GM23338 (cell line): ENCODE data around the gene AGPAT4. TPM values are rescaled to one million over a fixed set of nuclear protein-coding genes. Genes with fewer than 3 reads are reported as not detected.

Experiments used
- ATAC-seq: fragments of 200-7000 bp; cut with Tn5 transposase; 3 replicates; pipeline ENCODE4 v1.9.1; 2020
- DNase-seq: peaks from one replicate; pipeline ENCODE4 v3.0.0-alpha.2; 2015; ENCODE audit warnings: low spot score
- H2AFZ ChIP-seq: fragments of 200-600 bp; sonication (generic); 2 replicates; pipeline ENCODE4 v1.8.0; 2016; ENCODE audit warnings: antibody characterized with exemption, mild to moderate bottlenecking, moderate library complexity
- H3F3A ChIP-seq: fragments of 200-600 bp; sonication (generic); replicated peaks from 2 replicates; pipeline ENCODE4 v1.8.0; 2017; ENCODE audit warnings: antibody characterized with exemption, mixed run types, low read depth
- H3K27ac ChIP-seq: fragments of 200-600 bp; sonication (generic); 2 replicates; pipeline ENCODE4 v1.6.1; 2016; ENCODE audit warnings: low read depth
- H3K27me3 ChIP-seq: fragments of 200-600 bp; sonication (generic); 2 replicates; pipeline ENCODE4 v1.8.0; 2016; ENCODE audit warnings: mild to moderate bottlenecking, mixed run types, moderate library complexity; ENCODE audit not compliant: insufficient read depth
- H3K36me3 ChIP-seq: fragments of 200-600 bp; sonication (generic); 2 replicates; pipeline ENCODE4 v1.8.0; 2016; ENCODE audit warnings: mild to moderate bottlenecking; ENCODE audit not compliant: insufficient read depth
- H3K4me1 ChIP-seq: fragments of 200-600 bp; sonication (generic); 2 replicates; pipeline ENCODE4 v1.8.0; 2016; ENCODE audit warnings: mild to moderate bottlenecking, moderate library complexity; ENCODE audit not compliant: insufficient read depth
- H3K4me2 ChIP-seq: fragments of 200-600 bp; sonication (generic); 2 replicates; pipeline ENCODE4 v1.7.1; 2017; ENCODE audit warnings: mixed run types
- H3K4me3 ChIP-seq: fragments of 200-600 bp; sonication (generic); 2 replicates; pipeline ENCODE4 v1.6.1; 2016; ENCODE audit warnings: mixed run types
- H3K79me2 ChIP-seq: fragments of 200-600 bp; sonication (generic); replicated peaks from 2 replicates; pipeline ENCODE4 v1.8.0; 2017; ENCODE audit warnings: mild to moderate bottlenecking; ENCODE audit not compliant: insufficient read depth
- H3K9me2 ChIP-seq: fragments of 200-600 bp; sonication (generic); 2 replicates; pipeline ENCODE4 v1.8.0; 2017; ENCODE audit not compliant: insufficient read depth
- H4K20me1 ChIP-seq: fragments of 200-600 bp; sonication (generic); replicated peaks from 2 replicates; pipeline ENCODE4 v1.8.0; 2017; ENCODE audit warnings: mild to moderate bottlenecking; ENCODE audit not compliant: insufficient read depth
- H3K27ac Mint-ChIP-seq: 2 replicates; pipeline ENCODE4 v1.8.0; 2020; ENCODE audit warnings: inconsistent platforms, mild to moderate bottlenecking, moderate library complexity, mixed read lengths
- H3K27me3 Mint-ChIP-seq: 3 replicates; pipeline ENCODE4 v1.8.0; 2022; ENCODE audit warnings: low read depth, mild to moderate bottlenecking, moderate library complexity, mixed read lengths, inconsistent platforms; ENCODE audit not compliant: insufficient read depth, poor library complexity
- H3K36me3 Mint-ChIP-seq: 3 replicates; pipeline ENCODE4 v1.8.0; 2021; ENCODE audit warnings: low read depth, mild to moderate bottlenecking, inconsistent platforms, moderate library complexity, mixed read lengths
- H3K4me1 Mint-ChIP-seq: 3 replicates; pipeline ENCODE4 v1.8.0; 2020; ENCODE audit warnings: mild to moderate bottlenecking, inconsistent platforms, mixed read lengths
- H3K4me3 Mint-ChIP-seq: 3 replicates; pipeline ENCODE4 v1.8.0; 2021; ENCODE audit warnings: moderate library complexity, mild to moderate bottlenecking, inconsistent platforms, mixed read lengths
- H3K9me3 Mint-ChIP-seq: 3 replicates; pipeline ENCODE4 v1.8.0; 2020; ENCODE audit warnings: moderate library complexity, mild to moderate bottlenecking, inconsistent platforms, mixed read lengths
- CREB1 ChIP-seq: fragments of 250-450 bp; sonication (Bioruptor Pico); IDR thresholded peaks from 2 replicates; pipeline ENCODE4 v1.5.0; 2020; ENCODE audit warnings: low read depth, mild to moderate bottlenecking, moderate library complexity
- EZH2phosphoT487 ChIP-seq: fragments of 200-600 bp; sonication (generic); IDR thresholded peaks from one replicate; pipeline ENCODE4 v1.8.1; 2018; ENCODE audit warnings: antibody characterized with exemption; ENCODE audit not compliant: unreplicated experiment
- STAT1 ChIP-seq: IDR thresholded peaks from one replicate; pipeline ENCODE4 v1.6.1; 2016; ENCODE audit warnings: antibody characterized with exemption; ENCODE audit not compliant: unreplicated experiment
- ZNF331 ChIP-seq: fragments of 250-450 bp; sonication (Bioruptor Pico); IDR thresholded peaks from 2 replicates; pipeline ENCODE4 v1.5.0; 2020; ENCODE audit warnings: low read depth, mild to moderate bottlenecking, moderate library complexity
- polyA plus RNA-seq: library from polyadenylated mRNA; unstranded; fragments of >200 nt; fragmentation: Nextera tagmentation; extraction: Ambion mirVana; gene quantifications from 2 replicates; pipeline ENCODE4 v1.2.1, GENCODE V29; 2016
- total RNA-seq: library from RNA; depleted of rRNA; stranded (reverse); fragments of >200 nt; shearing (Covaris generic); gene quantifications from 2 replicates; pipeline ENCODE4 v1.2.3, GENCODE V29; 2014
- TF ChIP-seq, protein P1 (sequence below): IDR thresholded peaks from one replicate; pipeline ENCODE4 v1.6.1; 2018; ENCODE audit warnings: antibody characterized with exemption; ENCODE audit not compliant: unreplicated experiment
- TF ChIP-seq, protein P2 (sequence below): fragments of 250-450 bp; sonication (Bioruptor Pico); IDR thresholded peaks from 2 replicates; pipeline ENCODE4 v1.5.0; 2020; ENCODE audit warnings: mild to moderate bottlenecking, moderate library complexity

The AGPAT4 gene
- total and polyA plus RNA-seq, 2 experiments from 2014 or later = 8.9 to 19.3 TPM

DNA sequence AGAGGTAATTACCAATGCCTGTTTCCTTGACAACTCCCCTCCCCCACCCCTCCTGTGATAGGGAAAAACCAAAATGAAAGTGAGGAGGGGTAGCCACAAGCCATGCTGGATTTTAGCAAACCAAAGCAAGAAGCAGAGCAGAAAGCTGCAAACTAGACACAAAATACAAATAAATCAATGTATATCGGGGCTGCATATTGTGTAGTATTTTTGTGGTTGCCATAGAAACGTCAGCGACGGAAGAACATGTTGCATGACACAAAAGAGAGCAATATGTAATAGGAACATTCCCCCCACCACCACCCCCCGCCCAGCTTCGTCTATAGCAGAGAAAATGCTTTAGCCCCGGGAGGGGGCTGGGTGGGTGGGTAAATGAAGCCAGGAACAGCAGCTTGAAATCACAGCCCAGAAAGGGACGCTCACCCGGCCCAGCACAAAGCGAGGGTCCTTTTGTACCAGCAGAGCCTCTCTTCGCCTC, 548 bp downstream of the AGPAT4 start:
- Histone ChIP-seq H4K20me1 (peaks cover 11% of the 10 kb centered on the region), H3K9me2 (no peaks in the 10 kb centered on the region), H3K4me2 (peak overlapping the region; percentile 77), H3F3A (no peaks in the 10 kb centered on the region), H3K4me3 (peak overlapping the region; percentile 58), H3K27ac (peak overlapping the region; percentile 92), H2AFZ (no peak overlapping the region), H3K36me3 (no peaks in the 10 kb centered on the region), H3K4me1 (peaks cover 31% of the 10 kb centered on the region), H3K79me2 (peaks cover 50% of the 10 kb centered on the region), H3K27me3 (no peaks in the 10 kb centered on the region)
- Mint-ChIP-seq H3K4me3 (peak overlapping the region; percentile 86), H3K9me3 (no peaks in the 10 kb centered on the region), H3K27ac (peak overlapping the region; percentile 96), H3K4me1 (peaks cover 39% of the 10 kb centered on the region), H3K27me3 (no peaks in the 10 kb centered on the region), H3K36me3 (peaks cover 11% of the 10 kb centered on the region)
- TF ChIP-seq CREB1 (peak; percentile 22), STAT1 (no peak), ZNF331 (CRISPR knock-in tag) (no peak)
- DNase-seq (peak; percentile 86), ATAC-seq (peak; percentile 41)

GRCh38 chr6:161272635-161273273, 1.1 kb downstream of the AGPAT4 start:
- peak overlapping the region; percentile 86 for H3K4me3 Mint-ChIP-seq
- Histone ChIP-seq H3K36me3 (no peaks in the 10 kb centered on the region), H4K20me1 (peaks cover 15% of the 10 kb centered on the region), H3K27ac (peak overlapping the region; percentile 92), H2AFZ (no peak overlapping the region), H3K4me1 (peaks cover 31% of the 10 kb centered on the region), H3K9me2 (no peaks in the 10 kb centered on the region), H3K79me2 (peaks cover 55% of the 10 kb centered on the region), H3K27me3 (no peaks in the 10 kb centered on the region), H3K4me2 (peak overlapping the region; percentile 77), H3K4me3 (peak overlapping the region; percentile 58), H3F3A (no peaks in the 10 kb centered on the region)
- no peaks in the 10 kb centered on the region for H3K27me3 Mint-ChIP-seq
- H3K9me3 Mint-ChIP-seq = no peaks in the 10 kb centered on the region
- peak; percentile 45 for DNase-seq
- no peak for ATAC-seq
- no peak for TF ChIP-seq EZH2phosphoT487
- TF ChIP-seq, protein P1, sequence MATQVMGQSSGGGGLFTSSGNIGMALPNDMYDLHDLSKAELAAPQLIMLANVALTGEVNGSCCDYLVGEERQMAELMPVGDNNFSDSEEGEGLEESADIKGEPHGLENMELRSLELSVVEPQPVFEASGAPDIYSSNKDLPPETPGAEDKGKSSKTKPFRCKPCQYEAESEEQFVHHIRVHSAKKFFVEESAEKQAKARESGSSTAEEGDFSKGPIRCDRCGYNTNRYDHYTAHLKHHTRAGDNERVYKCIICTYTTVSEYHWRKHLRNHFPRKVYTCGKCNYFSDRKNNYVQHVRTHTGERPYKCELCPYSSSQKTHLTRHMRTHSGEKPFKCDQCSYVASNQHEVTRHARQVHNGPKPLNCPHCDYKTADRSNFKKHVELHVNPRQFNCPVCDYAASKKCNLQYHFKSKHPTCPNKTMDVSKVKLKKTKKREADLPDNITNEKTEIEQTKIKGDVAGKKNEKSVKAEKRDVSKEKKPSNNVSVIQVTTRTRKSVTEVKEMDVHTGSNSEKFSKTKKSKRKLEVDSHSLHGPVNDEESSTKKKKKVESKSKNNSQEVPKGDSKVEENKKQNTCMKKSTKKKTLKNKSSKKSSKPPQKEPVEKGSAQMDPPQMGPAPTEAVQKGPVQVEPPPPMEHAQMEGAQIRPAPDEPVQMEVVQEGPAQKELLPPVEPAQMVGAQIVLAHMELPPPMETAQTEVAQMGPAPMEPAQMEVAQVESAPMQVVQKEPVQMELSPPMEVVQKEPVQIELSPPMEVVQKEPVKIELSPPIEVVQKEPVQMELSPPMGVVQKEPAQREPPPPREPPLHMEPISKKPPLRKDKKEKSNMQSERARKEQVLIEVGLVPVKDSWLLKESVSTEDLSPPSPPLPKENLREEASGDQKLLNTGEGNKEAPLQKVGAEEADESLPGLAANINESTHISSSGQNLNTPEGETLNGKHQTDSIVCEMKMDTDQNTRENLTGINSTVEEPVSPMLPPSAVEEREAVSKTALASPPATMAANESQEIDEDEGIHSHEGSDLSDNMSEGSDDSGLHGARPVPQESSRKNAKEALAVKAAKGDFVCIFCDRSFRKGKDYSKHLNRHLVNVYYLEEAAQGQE = no peak
- TF ChIP-seq, protein P2, sequence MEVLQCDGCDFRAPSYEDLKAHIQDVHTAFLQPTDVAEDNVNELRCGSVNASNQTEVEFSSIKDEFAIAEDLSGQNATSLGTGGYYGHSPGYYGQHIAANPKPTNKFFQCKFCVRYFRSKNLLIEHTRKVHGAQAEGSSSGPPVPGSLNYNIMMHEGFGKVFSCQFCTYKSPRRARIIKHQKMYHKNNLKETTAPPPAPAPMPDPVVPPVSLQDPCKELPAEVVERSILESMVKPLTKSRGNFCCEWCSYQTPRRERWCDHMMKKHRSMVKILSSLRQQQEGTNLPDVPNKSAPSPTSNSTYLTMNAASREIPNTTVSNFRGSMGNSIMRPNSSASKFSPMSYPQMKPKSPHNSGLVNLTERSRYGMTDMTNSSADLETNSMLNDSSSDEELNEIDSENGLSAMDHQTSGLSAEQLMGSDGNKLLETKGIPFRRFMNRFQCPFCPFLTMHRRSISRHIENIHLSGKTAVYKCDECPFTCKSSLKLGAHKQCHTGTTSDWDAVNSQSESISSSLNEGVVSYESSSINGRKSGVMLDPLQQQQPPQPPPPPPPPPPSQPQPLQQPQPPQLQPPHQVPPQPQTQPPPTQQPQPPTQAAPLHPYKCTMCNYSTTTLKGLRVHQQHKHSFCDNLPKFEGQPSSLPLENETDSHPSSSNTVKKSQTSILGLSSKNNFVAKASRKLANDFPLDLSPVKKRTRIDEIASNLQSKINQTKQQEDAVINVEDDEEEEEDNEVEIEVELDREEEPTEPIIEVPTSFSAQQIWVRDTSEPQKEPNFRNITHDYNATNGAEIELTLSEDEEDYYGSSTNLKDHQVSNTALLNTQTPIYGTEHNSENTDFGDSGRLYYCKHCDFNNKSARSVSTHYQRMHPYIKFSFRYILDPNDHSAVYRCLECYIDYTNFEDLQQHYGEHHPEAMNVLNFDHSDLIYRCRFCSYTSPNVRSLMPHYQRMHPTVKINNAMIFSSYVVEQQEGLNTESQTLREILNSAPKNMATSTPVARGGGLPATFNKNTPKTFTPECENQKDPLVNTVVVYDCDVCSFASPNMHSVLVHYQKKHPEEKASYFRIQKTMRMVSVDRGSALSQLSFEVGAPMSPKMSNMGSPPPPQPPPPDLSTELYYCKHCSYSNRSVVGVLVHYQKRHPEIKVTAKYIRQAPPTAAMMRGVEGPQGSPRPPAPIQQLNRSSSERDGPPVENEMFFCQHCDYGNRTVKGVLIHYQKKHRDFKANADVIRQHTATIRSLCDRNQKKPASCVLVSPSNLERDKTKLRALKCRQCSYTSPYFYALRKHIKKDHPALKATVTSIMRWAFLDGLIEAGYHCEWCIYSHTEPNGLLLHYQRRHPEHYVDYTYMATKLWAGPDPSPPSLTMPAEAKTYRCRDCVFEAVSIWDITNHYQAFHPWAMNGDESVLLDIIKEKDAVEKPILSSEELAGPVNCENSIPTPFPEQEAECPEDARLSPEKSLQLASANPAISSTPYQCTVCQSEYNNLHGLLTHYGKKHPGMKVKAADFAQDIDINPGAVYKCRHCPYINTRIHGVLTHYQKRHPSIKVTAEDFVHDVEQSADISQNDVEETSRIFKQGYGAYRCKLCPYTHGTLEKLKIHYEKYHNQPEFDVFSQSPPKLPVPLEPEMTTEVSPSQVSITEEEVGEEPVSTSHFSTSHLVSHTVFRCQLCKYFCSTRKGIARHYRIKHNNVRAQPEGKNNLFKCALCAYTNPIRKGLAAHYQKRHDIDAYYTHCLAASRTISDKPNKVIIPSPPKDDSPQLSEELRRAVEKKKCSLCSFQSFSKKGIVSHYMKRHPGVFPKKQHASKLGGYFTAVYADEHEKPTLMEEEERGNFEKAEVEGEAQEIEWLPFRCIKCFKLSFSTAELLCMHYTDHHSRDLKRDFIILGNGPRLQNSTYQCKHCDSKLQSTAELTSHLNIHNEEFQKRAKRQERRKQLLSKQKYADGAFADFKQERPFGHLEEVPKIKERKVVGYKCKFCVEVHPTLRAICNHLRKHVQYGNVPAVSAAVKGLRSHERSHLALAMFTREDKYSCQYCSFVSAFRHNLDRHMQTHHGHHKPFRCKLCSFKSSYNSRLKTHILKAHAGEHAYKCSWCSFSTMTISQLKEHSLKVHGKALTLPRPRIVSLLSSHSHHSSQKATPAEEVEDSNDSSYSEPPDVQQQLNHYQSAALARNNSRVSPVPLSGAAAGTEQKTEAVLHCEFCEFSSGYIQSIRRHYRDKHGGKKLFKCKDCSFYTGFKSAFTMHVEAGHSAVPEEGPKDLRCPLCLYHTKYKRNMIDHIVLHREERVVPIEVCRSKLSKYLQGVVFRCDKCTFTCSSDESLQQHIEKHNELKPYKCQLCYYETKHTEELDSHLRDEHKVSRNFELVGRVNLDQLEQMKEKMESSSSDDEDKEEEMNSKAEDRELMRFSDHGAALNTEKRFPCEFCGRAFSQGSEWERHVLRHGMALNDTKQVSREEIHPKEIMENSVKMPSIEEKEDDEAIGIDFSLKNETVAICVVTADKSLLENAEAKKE = no peak
- H3K4me1 Mint-ChIP-seq = peaks cover 43% of the 10 kb centered on the region
- peak overlapping the region; percentile 96 for H3K27ac Mint-ChIP-seq
- H3K36me3 Mint-ChIP-seq = peaks cover 15% of the 10 kb centered on the region
